OCI-LY1 (cell line): Measurements from ENCODE around the gene ABCA9.
"Not testable (repeated sequence)": the region's sequence is repeated elsewhere in the genome, so short reads cannot be mapped to it uniquely, and the experiment has no call there.

Experiments used
- H2AFZ ChIP-seq: fragments of 200-600 bp; sonication (generic), shearing (Covaris generic); 2 replicates; pipeline ENCODE4 v1.6.0; 2014; ENCODE audit warnings: antibody characterized with exemption, mild to moderate bottlenecking, low read length
- H3F3A ChIP-seq: fragments of 200-600 bp; sonication (generic), shearing (Covaris generic); 2 replicates; pipeline ENCODE4 v1.6.0; 2014; ENCODE audit warnings: mild to moderate bottlenecking, antibody characterized with exemption, low read length, moderate library complexity; ENCODE audit not compliant: insufficient read depth
- H3K27ac ChIP-seq: fragments of 200-600 bp; sonication (generic); 2 replicates; pipeline ENCODE4 v1.5.1; 2014; ENCODE audit warnings: low read length, mixed run types, mild to moderate bottlenecking, low read depth; ENCODE audit not compliant: poor library complexity, severe bottlenecking
- H3K27me3 ChIP-seq: fragments of 200-600 bp; sonication (generic); 2 replicates; pipeline ENCODE4 v1.6.0; 2014; ENCODE audit warnings: antibody characterized with exemption, mild to moderate bottlenecking, low read length, moderate library complexity; ENCODE audit not compliant: insufficient read depth
- H3K36me3 ChIP-seq: fragments of 200-600 bp; sonication (generic); 2 replicates; pipeline ENCODE4 v1.6.1; 2014; ENCODE audit warnings: mild to moderate bottlenecking, antibody characterized with exemption, low read length, moderate library complexity, mixed read lengths; ENCODE audit not compliant: insufficient read depth
- H3K4me1 ChIP-seq: fragments of 200-600 bp; sonication (generic); 2 replicates; pipeline ENCODE4 v1.5.1; 2014; ENCODE audit warnings: mild to moderate bottlenecking, low read length, moderate library complexity; ENCODE audit not compliant: insufficient read depth, severe bottlenecking
- H3K4me2 ChIP-seq: fragments of 200-600 bp; sonication (generic), shearing (Covaris generic); 2 replicates; pipeline ENCODE4 v1.6.1; 2014; ENCODE audit warnings: low read length
- H3K4me3 ChIP-seq: fragments of 200-600 bp; sonication (generic); 2 replicates; pipeline ENCODE4 v1.5.1; 2014; ENCODE audit warnings: low read length, low read depth, mild to moderate bottlenecking, mixed read lengths; ENCODE audit not compliant: poor library complexity, severe bottlenecking
- H3K79me2 ChIP-seq: fragments of 200-600 bp; shearing (Covaris generic); 2 replicates; pipeline ENCODE4 v1.6.1; 2016; ENCODE audit warnings: mixed run types, low read length, mixed read lengths; ENCODE audit not compliant: insufficient read depth
- H3K9ac ChIP-seq: fragments of 200-600 bp; sonication (generic), shearing (Covaris generic); 2 replicates; pipeline ENCODE4 v1.6.1; 2014; ENCODE audit warnings: mild to moderate bottlenecking, low read length, mixed read lengths
- H3K9me2 ChIP-seq: fragments of 200-600 bp; sonication (generic), shearing (Covaris generic); 2 replicates; pipeline ENCODE4 v1.6.1; 2014; ENCODE audit warnings: low read depth, mild to moderate bottlenecking, low read length, mixed read lengths
- H3K9me3 ChIP-seq: fragments of 200-600 bp; shearing (Covaris generic); 2 replicates; pipeline ENCODE4 v1.6.1; 2014; ENCODE audit warnings: low read length, mixed read lengths
- H4K20me1 ChIP-seq: fragments of 200-600 bp; sonication (generic), shearing (Covaris generic); 2 replicates; pipeline ENCODE4 v1.6.0; 2016; ENCODE audit warnings: mild to moderate bottlenecking, low read length; ENCODE audit not compliant: insufficient read depth
- EZH2 ChIP-seq: fragments of 200-600 bp; sonication (generic), shearing (Covaris generic); IDR thresholded peaks from 2 replicates; pipeline ENCODE4 v1.8.0; 2017; ENCODE audit warnings: borderline replicate concordance, mixed run types, mild to moderate bottlenecking, antibody characterized with exemption, low read length, moderate library complexity, mixed read lengths
- TF ChIP-seq, protein P1 (sequence below): fragments of 200-600 bp; sonication (generic), shearing (Covaris generic); IDR thresholded peaks from 2 replicates; pipeline ENCODE4 v1.5.1; 2017; ENCODE audit warnings: mild to moderate bottlenecking, antibody characterized with exemption, low read length, moderate library complexity, mixed read lengths

ABCA9 gene

DNA sequence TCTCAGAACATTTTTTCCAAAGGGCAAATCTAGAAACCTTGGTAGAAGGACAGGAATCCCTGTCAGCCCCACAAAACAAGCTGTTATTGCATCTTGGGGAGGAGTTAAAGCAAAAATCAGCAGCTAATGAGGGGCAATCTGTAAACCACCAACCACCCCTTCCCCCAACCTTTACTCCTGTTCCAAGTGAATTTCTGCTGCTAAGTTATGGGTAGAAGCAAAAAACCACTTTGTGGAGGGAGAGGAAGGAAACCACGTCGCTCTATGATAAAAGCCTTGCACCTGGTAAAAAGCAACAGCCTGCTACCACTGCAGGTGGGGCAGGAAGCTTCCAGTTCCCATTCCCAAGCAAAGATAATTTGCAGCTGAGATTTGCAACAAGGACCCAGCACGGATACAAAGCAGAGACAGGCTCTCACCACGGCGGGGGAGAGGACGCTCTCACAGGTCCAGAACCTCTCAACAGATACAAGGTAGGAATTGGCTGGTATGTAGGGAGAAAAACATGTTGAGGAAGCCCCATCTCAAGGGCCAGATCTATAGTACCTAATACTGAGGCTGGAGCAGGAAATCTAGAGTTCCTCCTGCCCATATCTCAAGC, 116.2 kb downstream of the ABCA9 start:
- Histone ChIP-seq H4K20me1 (no peaks in the 10 kb centered on the region), H3K4me3 (no peak overlapping the region), H3K27me3 (no peaks in the 10 kb centered on the region), H3K9me3 (no peaks in the 10 kb centered on the region), H3K9me2 (no peaks in the 10 kb centered on the region), H3K27ac (no peak overlapping the region), H2AFZ (no peak overlapping the region), H3K9ac (no peak overlapping the region), H3K79me2 (no peaks in the 10 kb centered on the region), H3F3A (no peaks in the 10 kb centered on the region), H3K4me2 (no peak overlapping the region), H3K36me3 (no peaks in the 10 kb centered on the region), H3K4me1 (no peaks in the 10 kb centered on the region)
- TF ChIP-seq, protein P1, sequence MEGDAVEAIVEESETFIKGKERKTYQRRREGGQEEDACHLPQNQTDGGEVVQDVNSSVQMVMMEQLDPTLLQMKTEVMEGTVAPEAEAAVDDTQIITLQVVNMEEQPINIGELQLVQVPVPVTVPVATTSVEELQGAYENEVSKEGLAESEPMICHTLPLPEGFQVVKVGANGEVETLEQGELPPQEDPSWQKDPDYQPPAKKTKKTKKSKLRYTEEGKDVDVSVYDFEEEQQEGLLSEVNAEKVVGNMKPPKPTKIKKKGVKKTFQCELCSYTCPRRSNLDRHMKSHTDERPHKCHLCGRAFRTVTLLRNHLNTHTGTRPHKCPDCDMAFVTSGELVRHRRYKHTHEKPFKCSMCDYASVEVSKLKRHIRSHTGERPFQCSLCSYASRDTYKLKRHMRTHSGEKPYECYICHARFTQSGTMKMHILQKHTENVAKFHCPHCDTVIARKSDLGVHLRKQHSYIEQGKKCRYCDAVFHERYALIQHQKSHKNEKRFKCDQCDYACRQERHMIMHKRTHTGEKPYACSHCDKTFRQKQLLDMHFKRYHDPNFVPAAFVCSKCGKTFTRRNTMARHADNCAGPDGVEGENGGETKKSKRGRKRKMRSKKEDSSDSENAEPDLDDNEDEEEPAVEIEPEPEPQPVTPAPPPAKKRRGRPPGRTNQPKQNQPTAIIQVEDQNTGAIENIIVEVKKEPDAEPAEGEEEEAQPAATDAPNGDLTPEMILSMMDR: no peak
- no peak for TF ChIP-seq EZH2

DNA sequence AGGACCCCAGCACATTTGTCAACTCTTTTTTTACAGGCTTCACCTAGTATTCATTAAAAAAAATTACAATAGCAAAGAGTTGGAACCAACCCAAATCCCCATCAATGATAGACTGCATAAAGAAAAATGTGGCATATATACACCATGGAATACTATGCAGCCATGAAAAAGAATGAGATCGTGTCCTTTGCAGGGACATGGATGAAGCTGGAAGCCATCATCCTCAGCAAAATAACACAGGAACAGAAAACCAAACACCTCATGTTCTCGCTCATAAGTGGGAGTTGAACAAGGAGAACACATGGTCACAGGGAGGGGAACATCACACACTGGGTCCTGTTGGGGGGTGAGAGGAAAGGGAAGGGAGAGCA, 116.9 kb downstream of the ABCA9 start:
- H3K4me2 ChIP-seq, H2AFZ ChIP-seq, H3K36me3 ChIP-seq, H3K4me3 ChIP-seq, H3K9ac ChIP-seq, H3K9me3 ChIP-seq, H4K20me1 ChIP-seq, H3K4me1 ChIP-seq, H3K27me3 ChIP-seq, H3K27ac ChIP-seq, H3F3A ChIP-seq, H3K79me2 ChIP-seq, H3K9me2 ChIP-seq: not testable (repeated sequence)

DNA sequence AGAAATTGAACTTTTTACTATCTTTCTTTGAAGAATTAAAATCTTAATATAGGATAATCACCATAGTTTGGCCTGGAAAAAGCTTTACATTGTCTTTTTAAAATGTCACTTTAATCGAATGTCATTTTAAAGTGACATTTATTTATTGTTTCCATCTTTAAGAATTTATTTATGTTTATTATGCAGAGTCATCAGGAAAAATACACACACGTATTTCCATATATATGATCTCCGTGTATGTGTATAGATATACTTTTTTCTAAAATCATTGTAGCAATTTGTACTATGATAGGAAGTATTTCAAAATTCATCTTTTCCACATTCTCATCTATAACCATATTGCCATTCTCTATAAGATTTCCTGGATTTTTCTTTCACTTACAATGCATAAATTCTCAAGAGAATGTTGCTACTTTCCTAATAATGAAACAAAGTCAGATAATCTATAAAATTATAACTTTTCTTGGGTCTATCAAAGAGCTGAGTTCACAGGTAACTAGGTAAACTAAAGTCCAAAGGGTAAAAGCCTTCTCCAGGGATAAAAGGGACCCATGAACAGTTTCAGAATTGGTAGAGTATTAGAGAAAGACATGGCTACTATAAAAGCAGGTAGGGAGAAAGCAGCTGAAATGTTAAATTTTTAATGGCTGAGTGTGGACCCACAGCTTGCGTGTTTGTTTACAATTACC, 117.5 kb downstream of the ABCA9 start:
- no peak overlapping the region for H3K27ac ChIP-seq
- no peaks in the 10 kb centered on the region for H3K9me2 ChIP-seq
- H3F3A ChIP-seq: no peaks in the 10 kb centered on the region
- H3K4me2 ChIP-seq: no peak overlapping the region
- H3K27me3 ChIP-seq: no peaks in the 10 kb centered on the region
- no peak overlapping the region for H3K9ac ChIP-seq
- TF ChIP-seq, protein P1: no peak
- TF ChIP-seq EZH2: no peak
- no peak overlapping the region for H3K4me3 ChIP-seq
- H3K9me3 ChIP-seq: no peaks in the 10 kb centered on the region
- no peaks in the 10 kb centered on the region for H3K36me3 ChIP-seq
- no peak overlapping the region for H2AFZ ChIP-seq
- H3K4me1 ChIP-seq: no peaks in the 10 kb centered on the region
- no peaks in the 10 kb centered on the region for H4K20me1 ChIP-seq
- H3K79me2 ChIP-seq: no peaks in the 10 kb centered on the region

DNA sequence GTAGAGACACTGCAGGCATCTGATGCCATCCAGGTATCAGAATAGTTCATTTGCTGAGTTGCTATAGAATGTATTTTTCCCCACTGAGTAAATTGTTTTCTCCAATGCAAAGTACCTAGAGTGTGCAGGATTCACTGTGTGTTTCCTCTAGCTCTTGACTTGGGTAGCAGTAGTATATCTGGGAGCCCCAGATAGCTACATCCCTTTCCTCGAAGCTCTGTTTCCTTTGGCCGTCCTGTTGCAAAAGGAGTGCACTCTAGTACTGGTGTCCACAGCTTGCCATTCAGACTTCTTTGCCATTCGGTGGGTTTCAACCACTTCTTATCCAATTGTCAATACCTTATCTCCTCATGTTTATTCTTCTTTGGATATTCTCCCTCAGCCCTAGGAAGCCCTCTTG, 118.3 kb downstream of the ABCA9 start:
- no peaks in the 10 kb centered on the region for H3K79me2 ChIP-seq
- H3K9me2 ChIP-seq: no peaks in the 10 kb centered on the region
- TF ChIP-seq, protein P1: no peak
- no peak for TF ChIP-seq EZH2

More for the DNA sequence above, 118.3 kb downstream of the ABCA9 start:
- Histone ChIP-seq H3K4me2 (no peak overlapping the region), H4K20me1 (no peaks in the 10 kb centered on the region), H3K27me3 (no peaks in the 10 kb centered on the region), H3K4me1 (no peaks in the 10 kb centered on the region), H3K36me3 (no peaks in the 10 kb centered on the region), H3F3A (no peaks in the 10 kb centered on the region), H3K9ac (no peak overlapping the region), H2AFZ (no peak overlapping the region), H3K27ac (no peak overlapping the region), H3K4me3 (no peak overlapping the region), H3K9me3 (no peaks in the 10 kb centered on the region)
